ENCODE data around the gene PRSS2.

PRSS2 gene

GRCh38 chr7:142801601-142802295 is 31.0 kb downstream of the PRSS2 start:
- no peak for DNase-seq (ENCODE audit: low spot score)

DNA sequence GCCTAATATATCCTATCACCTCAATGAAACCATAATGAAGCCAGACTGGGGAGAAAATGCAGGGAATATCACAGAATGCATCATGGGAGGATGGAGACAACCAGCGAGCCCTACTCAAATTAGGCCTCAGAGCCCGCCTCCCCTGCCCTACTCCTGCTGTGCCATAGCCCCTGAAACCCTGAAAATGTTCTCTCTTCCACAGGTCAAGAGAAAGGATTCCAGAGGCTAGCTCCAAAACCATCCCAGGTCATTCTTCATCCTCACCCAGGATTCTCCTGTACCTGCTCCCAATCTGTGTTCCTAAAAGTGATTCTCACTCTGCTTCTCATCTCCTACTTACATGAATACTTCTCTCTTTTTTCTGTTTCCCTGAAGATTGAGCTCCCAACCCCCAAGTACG is 31.5 kb downstream of the PRSS2 start:
- DNase-seq (ENCODE audit: low spot score): no peak

GRCh38 chr7:142803901-142804300 is 33.1 kb downstream of the PRSS2 start:
- no peak for DNase-seq (ENCODE audit: low spot score)

GRCh38 chr7:142804728-142805207 is 34.0 kb downstream of the PRSS2 start:
- DNase-seq (ENCODE audit: low spot score): no peak

- no peak for DNase-seq (ENCODE audit: low spot score)
Measured at GRCh38 chr7:142805350-142806021, 34.7 kb downstream of the PRSS2 start.

DNA sequence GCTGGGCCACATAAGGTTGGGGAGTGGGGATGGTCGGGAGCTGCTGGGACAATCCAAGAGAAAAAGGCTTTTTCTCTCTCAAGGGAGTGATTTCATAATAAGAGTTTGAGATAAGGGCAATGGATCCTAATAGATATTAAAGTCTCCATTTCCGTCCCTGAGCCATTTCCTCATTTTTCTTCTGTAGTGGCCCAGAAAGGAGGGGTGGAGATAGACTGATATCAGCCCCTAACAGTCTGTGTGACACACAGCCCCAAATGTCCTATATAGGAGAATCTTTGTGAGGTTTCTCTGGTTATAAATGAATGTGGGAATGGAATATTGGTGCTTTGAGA is 35.2 kb downstream of the PRSS2 start:
- DNase-seq (ENCODE audit: low spot score): no peak

DNA sequence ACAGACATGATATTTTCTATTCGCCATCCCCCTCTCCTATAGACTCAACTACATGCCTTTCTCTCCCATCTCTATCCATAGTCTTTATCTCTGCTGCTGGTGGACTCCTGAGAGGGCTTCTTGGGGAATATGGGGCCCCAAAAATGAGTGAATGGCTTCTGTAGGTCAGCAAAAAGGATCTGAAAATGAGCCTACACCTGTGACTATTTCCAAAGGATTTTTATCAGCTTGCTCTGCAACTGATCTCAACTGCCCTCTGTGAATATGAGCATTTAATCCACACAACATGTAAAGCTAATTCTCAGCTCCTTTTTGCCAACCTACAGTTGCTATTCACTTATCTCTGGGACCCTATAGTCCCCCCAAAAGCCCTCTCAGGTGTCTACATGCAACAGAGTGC is 36.2 kb downstream of the PRSS2 start:
- DNase-seq (ENCODE audit: low spot score): no peak

DNA sequence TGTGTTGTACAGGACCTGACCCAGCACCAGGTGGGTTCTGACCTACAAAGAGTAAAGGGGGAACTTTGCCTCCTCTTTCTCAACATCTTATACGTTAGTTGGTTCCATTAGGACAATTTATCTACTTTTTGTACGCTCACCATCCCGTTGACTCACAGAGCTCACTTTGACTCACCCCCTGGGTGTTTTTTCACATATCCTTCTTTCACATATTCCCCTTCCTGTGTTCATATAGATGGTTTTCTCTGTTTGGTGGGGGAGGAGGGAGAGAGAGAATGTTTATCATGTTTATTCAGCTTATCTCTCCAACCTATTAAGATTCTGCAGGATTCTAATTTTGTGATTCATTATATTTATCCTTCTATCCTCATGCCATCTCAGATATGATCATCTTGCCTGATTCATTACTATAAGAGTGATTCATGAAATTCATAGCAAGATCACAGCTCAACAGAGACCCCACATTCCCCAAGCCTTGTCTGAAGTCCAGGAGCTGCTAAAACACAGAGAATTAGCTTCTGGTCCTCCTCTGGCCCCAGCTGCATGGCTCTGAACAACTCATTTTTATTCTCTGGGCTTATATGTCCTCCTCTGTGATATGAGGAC is 37.2 kb downstream of the PRSS2 start:
- DNase-seq (ENCODE audit: low spot score): no peak

GRCh38 chr7:142808461-142808801 is 37.7 kb downstream of the PRSS2 start:
- no peak for DNase-seq (ENCODE audit: low spot score)

DNA sequence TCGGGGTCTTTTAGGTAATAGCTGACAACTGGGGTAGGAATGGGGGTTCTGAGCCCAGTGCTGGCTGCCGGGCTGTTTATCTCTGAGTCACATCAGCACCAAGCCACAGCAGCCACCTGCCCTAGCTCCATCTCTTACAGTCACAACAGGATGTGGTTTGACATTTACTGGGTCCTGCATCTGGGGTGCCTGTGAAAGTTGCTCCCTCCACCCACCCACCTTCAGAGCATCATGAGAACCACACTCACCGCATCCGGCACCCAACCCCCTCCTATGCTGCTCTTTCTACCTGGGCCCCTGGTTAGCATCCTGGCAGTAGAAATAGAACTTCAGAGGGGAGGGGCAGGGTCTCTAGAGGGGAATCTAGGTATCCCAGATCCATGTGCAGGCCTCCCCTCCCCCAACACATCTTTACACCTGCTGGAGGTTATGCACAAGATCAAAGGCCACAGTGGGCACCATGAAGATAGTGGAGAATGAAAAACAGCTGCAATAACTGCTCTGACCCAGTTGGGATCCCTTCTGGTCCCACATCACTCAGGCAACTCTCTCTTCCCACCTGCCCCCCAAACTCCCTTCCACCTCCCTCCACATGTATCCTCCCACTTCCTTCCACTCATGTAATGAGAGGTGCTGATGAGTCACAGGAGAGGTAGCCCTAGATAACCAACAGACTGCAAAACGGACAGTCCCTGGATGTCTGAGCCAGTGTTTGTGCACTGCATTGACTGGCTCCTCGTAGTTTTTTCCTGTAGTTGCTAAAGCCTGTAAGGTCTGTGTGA is 38.2 kb downstream of the PRSS2 start:
- peak; percentile 48 for DNase-seq (ENCODE audit: low spot score)

DNA sequence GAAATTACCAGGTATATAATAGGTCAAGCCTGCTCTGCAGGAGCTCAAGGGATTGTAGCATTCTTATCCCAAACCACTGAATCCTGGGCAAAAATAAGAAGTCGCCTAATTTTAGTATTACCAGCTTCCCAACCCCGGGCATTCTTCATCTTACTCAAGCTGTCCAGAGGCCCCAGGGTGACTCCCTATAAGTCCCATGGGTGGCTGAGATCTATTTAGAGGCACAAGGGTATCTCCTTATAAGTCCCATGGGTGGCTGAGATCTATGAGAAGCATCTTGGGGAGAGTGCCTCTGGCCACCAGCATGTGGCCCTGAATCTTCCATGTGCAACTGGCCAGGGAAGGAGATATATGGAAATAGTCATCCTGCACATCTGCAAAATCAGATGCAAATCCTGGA is 38.9 kb downstream of the PRSS2 start:
- DNase-seq (ENCODE audit: low spot score): no peak

- DNase-seq (ENCODE audit: low spot score): peak; percentile 79
Measured at GRCh38 chr7:142811154-142811737, 40.5 kb downstream of the PRSS2 start.

DNA sequence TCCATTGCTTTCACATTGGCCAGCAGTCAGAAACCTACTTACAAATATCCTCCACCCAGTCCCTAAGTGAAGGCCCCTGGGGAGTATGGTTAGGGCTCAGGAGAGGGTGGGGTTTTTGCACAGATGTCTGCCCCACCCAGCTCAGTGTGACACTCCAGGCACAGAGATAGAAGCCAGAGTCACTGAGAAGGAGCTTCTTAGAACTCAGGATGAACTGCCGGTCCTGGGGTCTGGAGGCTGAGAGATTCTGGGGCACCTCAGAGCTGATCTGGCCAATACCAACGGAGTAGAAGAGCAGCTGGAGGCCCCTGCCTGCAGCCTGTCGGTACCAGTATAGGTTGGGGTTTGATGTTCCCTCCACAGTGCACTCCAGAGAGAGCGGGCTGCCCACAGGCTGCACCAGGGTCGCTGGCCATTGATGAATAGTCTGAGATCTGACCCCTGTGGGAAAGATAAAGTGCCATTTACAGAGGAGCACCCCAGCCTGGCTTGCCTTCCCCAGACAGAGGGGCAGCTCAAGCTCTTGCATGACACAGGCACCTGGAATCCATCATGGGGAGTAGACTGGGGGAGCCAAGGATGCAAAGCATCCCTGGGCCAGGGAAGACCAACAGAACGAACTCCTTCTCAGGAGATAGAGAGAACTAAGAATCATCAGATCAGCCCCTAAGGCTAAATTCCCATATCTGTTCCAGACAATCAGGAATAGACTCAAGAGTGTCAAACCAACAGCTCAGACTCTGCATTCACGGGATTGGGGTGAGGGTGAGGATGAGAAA is 41.9 kb downstream of the PRSS2 start:
- DNase-seq (ENCODE audit: low spot score): peak; percentile 72

DNA sequence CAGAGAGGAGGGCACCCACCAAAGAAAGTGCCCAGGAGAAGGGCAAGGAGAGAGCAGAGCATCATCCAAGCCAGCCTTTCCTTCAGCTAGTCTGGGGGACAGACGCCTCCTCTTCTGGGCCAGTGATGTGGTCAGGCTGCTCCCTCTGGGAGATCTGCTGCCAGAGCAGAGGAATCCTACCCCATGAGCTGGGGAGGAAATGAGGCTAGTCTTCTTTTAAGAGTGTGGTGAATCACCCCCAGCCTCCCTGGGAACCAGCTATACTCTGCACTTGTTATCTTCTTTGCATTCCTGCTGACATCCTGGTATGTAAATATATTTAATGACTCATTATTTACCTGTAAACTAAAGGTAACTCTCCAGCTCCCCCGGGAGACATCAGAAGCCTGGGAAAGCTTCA is 42.5 kb downstream of the PRSS2 start:
- DNase-seq (ENCODE audit: low spot score): peak; percentile 31

- DNase-seq (ENCODE audit: low spot score): no peak
Measured at GRCh38 chr7:142813699-142814098, 42.9 kb downstream of the PRSS2 start.

DNA sequence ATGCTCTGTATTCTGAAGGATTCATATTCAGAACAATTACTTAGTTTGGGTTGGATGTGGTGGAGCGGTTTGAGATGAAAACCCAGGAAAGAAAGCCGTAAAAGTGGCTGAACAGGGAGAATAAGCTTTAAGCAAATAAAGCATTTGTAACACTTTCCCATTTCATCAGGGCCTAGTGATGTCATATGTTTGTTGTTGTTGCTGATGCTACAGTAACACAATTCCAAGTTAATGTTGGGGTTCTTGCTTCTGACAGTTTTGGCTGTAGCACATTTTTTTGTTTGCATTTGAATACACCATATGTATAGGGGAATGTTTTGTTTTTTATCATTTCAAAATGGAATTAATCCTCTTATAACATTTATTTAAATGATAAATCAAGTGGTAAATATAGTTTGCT is 43.7 kb downstream of the PRSS2 start:
- DNase-seq (ENCODE audit: low spot score): no peak

DNA sequence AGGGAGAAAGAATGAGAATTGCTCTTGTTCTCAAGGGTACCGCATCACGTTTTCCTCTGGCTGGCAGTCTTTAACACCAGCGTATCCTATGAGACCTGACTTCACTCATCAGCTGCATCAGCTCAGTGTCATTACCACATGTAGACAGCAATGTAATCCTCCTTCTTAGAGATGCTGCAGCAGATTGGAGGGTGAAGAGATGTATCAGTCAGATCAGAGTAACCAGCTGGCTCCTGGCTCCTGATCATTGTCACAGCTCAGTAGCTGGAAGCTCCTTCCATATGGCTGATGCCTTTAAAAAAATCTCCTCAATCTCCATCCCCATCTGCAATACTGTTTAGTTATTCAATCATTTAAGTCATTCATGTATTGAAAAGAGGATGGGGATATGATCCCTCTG is 44.4 kb downstream of the PRSS2 start:
- DNase-seq (ENCODE audit: low spot score): no peak

DNA sequence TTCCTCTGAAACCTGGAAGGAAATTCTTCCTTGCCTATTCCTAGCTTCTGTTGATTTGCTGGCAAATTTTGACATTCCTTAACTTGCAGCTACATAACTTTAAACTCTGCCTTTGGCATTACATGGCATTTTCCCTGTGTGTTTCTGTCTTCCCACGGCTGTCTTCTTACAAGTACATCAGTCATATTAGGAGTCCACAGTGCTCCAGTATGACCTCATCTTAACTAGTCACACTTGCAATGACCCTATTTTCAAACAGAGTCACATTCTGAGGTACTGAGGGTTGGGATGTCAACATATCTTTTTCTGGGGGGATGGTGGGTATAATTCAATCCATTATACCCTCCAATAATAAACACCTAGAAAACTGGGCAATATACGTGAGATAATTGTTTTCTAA is 46.7 kb downstream of the PRSS2 start:
- DNase-seq (ENCODE audit: low spot score): no peak

DNA sequence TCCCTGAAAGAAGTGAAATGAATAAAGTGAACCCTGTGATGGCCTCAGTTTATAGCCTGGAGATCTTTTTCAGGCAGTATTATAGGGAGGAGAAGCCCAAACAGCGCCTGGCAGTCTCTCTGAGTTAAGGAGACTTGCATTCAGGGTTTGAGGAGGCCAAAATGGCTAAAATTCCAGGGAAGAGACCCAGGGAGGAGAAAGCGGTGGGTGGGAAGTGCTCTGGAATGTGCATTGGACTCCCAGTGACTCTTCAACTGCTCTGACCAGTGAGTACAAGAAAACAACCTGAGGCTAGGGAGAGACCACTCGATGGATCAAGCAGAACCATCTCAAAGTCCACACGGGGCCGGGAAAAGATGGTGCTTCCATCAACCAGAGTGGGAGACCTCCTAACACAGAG is 48.8 kb downstream of the PRSS2 start:
- no peak for DNase-seq (ENCODE audit: low spot score)

- DNase-seq (ENCODE audit: low spot score): no peak
Measured at GRCh38 chr7:142822714-142823113, 51.9 kb downstream of the PRSS2 start.
